HepG2 (cell line): ENCODE data around the gene LENEP. TPM values are rescaled to one million over a fixed set of nuclear protein-coding genes. Genes with fewer than 3 reads are reported as not detected.

Experiments
- AGO2 ChIP-seq: fragments of 200-400 bp; formaldehyde crosslinking; optimal IDR thresholded peaks from 2 replicates; pipeline ENCODE3; 2017; ENCODE audit warnings: mild to moderate bottlenecking, low read depth, low read length, moderate library complexity
- AHR ChIP-seq: IDR thresholded peaks from 2 replicates; pipeline ENCODE4 v1.6.1; 2018; ENCODE audit warnings: missing genetic modification reagents, missing compliant biosample characterization
- BRD4 ChIP-seq: sonication (generic); formaldehyde crosslinking; IDR thresholded peaks from 2 replicates; pipeline ENCODE4 v1.4.0; 2020; ENCODE audit warnings: missing genetic modification reagents
- CHD4 ChIP-seq: fragments of 200-600 bp; sonication (generic); IDR thresholded peaks from 2 replicates; pipeline ENCODE4 v1.7.0; 2017; ENCODE audit warnings: mild to moderate bottlenecking, low read length, borderline replicate concordance
- DMAP1 ChIP-seq: IDR thresholded peaks from 2 replicates; pipeline ENCODE4 v1.6.1; 2016
- FOSL2 ChIP-seq: sonication (generic); formaldehyde crosslinking; IDR thresholded peaks from 2 replicates; pipeline ENCODE4 v1.4.0; 2020; ENCODE audit warnings: missing genetic modification reagents
- FOXO4 ChIP-seq: sonication (generic); formaldehyde crosslinking; conservative IDR thresholded peaks from 2 replicates; pipeline ENCODE4 v1.8.1; 2023; ENCODE audit warnings: missing genetic modification reagents
- FOXP1 ChIP-seq, 2 experiments: fragments of 450-650 bp in 1 of 2; IDR thresholded peaks; 2 replicates each; pipeline ENCODE4 v1.6.1; 2017 to 2018; ENCODE audit warnings: antibody characterized with exemption in 1 of 2
- NBN ChIP-seq: fragments of 450-650 bp; conservative IDR thresholded peaks from 2 replicates; pipeline ENCODE4 v1.6.1; 2017
- NR1H2 ChIP-seq: sonication (generic); formaldehyde crosslinking; IDR thresholded peaks from 2 replicates; pipeline ENCODE4 v1.8.1; 2022; ENCODE audit warnings: low read depth, missing genetic modification reagents, borderline replicate concordance
- PCBP1 ChIP-seq: fragments of 200-400 bp; formaldehyde crosslinking; IDR thresholded peaks from 2 replicates; pipeline ENCODE4 v1.6.1; 2017; ENCODE audit warnings: mild to moderate bottlenecking, low read depth, low read length, borderline replicate concordance
- POLR2AphosphoS2 ChIP-seq: IDR thresholded peaks from 2 replicates; pipeline ENCODE4 v1.6.1; 2011; ENCODE audit warnings: low read depth, low read length, improper control_type of control experiment
- REL ChIP-seq: sonication (generic); formaldehyde crosslinking; conservative IDR thresholded peaks from 2 replicates; pipeline ENCODE4 v1.8.0; 2022; ENCODE audit warnings: mild to moderate bottlenecking, missing genetic modification reagents, moderate library complexity
- SNRNP70 ChIP-seq: fragments of 200-400 bp; formaldehyde crosslinking; IDR thresholded peaks from 2 replicates; pipeline ENCODE4 v1.6.1; 2017; ENCODE audit warnings: mild to moderate bottlenecking, low read depth, low read length, moderate library complexity
- TAF15 ChIP-seq: fragments of 200-400 bp; formaldehyde crosslinking; IDR thresholded peaks from one replicate; pipeline ENCODE4 v1.6.1; 2018; ENCODE audit warnings: mild to moderate bottlenecking, low read depth, low read length; ENCODE audit not compliant: poor library complexity, severe bottlenecking
- ZEB1 ChIP-seq: IDR thresholded peaks from 2 replicates; pipeline ENCODE4 v1.6.1; 2012; ENCODE audit warnings: mild to moderate bottlenecking, low read depth, inconsistent platforms; ENCODE audit not compliant: insufficient replicate concordance
- ZFY ChIP-seq: sonication (generic); formaldehyde crosslinking; IDR thresholded peaks from 2 replicates; pipeline ENCODE4 v1.4.0; 2020; ENCODE audit warnings: missing genetic modification reagents
- ZNF296 ChIP-seq: sonication (generic); formaldehyde crosslinking; conservative IDR thresholded peaks from 2 replicates; pipeline ENCODE4 v1.5.0; 2020; ENCODE audit warnings: mild to moderate bottlenecking, missing genetic modification reagents
- ZNF343 ChIP-seq: sonication (generic); formaldehyde crosslinking; IDR thresholded peaks from 2 replicates; pipeline ENCODE4 v1.4.0; 2020; ENCODE audit warnings: mild to moderate bottlenecking, missing genetic modification reagents
- ZNF598 ChIP-seq: sonication (generic); formaldehyde crosslinking; IDR thresholded peaks from 2 replicates; pipeline ENCODE4 v1.5.1; 2020; ENCODE audit warnings: mild to moderate bottlenecking, missing genetic modification reagents, borderline replicate concordance
- ZNF691 ChIP-seq: sonication (generic); formaldehyde crosslinking; IDR thresholded peaks from 2 replicates; pipeline ENCODE4 v1.4.0; 2020; ENCODE audit warnings: missing genetic modification reagents, low read depth, mild to moderate bottlenecking, borderline replicate concordance
- ZNF737 ChIP-seq: sonication (generic); formaldehyde crosslinking; IDR thresholded peaks from 2 replicates; pipeline ENCODE4 v1.5.0; 2020; ENCODE audit warnings: missing genetic modification reagents, mild to moderate bottlenecking, borderline replicate concordance
- ZNF747 ChIP-seq: sonication (generic); formaldehyde crosslinking; IDR thresholded peaks from 2 replicates; pipeline ENCODE4 v1.8.1; 2023; ENCODE audit warnings: missing genetic modification reagents, mild to moderate bottlenecking, borderline replicate concordance
- ZNF788 ChIP-seq: sonication (generic); formaldehyde crosslinking; IDR thresholded peaks from 2 replicates; pipeline ENCODE4 v1.5.0; 2020; ENCODE audit warnings: mild to moderate bottlenecking, missing genetic modification reagents, borderline replicate concordance
- polyA plus RNA-seq, 8 experiments: library from polyadenylated mRNA; depleted of rRNA in 3 of 8; stranded (reverse) in 7 of 8; unstranded in 1 of 8; fragments of >200 nt; fragmentation: Illumina TruSeq in 4 of 8; extraction: Trizol in 4 of 8; gene quantifications; 2 replicates each; pipeline versions ENCODE4 v1.2.1 to v1.2.3, GENCODE V29; 2011 to 2016; ENCODE audit warnings: low read depth in 4 of 8, missing spikeins in 1 of 8, mixed read lengths in 1 of 8; ENCODE audit not compliant: insufficient read depth in 1 of 8
- total RNA-seq, 5 experiments: library from RNA; depleted of rRNA; stranded (reverse); fragments of >200 nt; fragmentation: Illumina TruSeq; extraction: Trizol; gene quantifications; 2 replicates each; pipeline ENCODE4 v1.2.3, GENCODE V29; 2016; ENCODE audit warnings: low read depth in 1 of 5
- TF ChIP-seq, protein P1 (sequence below): IDR thresholded peaks from 2 replicates; pipeline ENCODE4 v1.6.1; 2016; ENCODE audit warnings: missing genetic modification reagents, missing compliant biosample characterization
- TF ChIP-seq, protein P2 (sequence below): IDR thresholded peaks from 2 replicates; pipeline ENCODE4 v1.6.1; 2016; ENCODE audit warnings: low read depth

LENEP gene
- total and polyA plus RNA-seq, 2 of the 13 experiments (the other 11 are each of a cell fraction or from before 2014, with no cell fraction given) = 0.29 TPM; not detected in 1

GRCh38 chr1:155001675-155002463 is 8.5 kb downstream of the LENEP start (continued):
- no peak for TF ChIP-seq FOXO4 (CRISPR knock-in tag)
- TF ChIP-seq ZNF296 (CRISPR knock-in tag) = no peak
- peak; percentile 52 for TF ChIP-seq ZEB1
- TF ChIP-seq FOSL2 (CRISPR knock-in tag) = no peak
- TF ChIP-seq ZFY = 0 out of 2 replicates have a peak, but pooled peaks have one; percentile 3
- TF ChIP-seq ZNF343 = no peak
- no peak for TF ChIP-seq ZNF747 (CRISPR knock-in tag)
- TF ChIP-seq ZNF737 (CRISPR knock-in tag) = 0 out of 2 replicates have a peak, but pooled peaks have one; percentile 79
- TF ChIP-seq CHD4 = 0 out of 2 replicates have a peak, but pooled peaks have one; percentile 36
- TF ChIP-seq ZNF691 (CRISPR knock-in tag) = 0 out of 2 replicates have a peak, but pooled peaks have one; percentile 14
- TF ChIP-seq, protein P1, sequence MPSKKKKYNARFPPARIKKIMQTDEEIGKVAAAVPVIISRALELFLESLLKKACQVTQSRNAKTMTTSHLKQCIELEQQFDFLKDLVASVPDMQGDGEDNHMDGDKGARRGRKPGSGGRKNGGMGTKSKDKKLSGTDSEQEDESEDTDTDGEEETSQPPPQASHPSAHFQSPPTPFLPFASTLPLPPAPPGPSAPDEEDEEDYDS (CRISPR knock-in tag) = peak; percentile 86
- TF ChIP-seq BRD4 = peak; percentile 68; the same call in 1 of the 2 replicates
- no peak for TF ChIP-seq FOXP1 (IDR thresholded peaks at IDR 0.05)
- TF ChIP-seq FOXP1 (CRISPR knock-in tag; IDR thresholded peaks at IDR 0.05) = no peak
- no peak for TF ChIP-seq ZNF788
- peak; percentile 57 for TF ChIP-seq TAF15
- TF ChIP-seq AHR (CRISPR knock-in tag) = no peak
- no peak for TF ChIP-seq NBN
- no peak; the same call in 1 of the 2 replicates for TF ChIP-seq ZNF598
- no peak for TF ChIP-seq REL (CRISPR knock-in tag)
- TF ChIP-seq POLR2AphosphoS2 = peak; percentile 54; the same call in 1 of the 2 replicates
- TF ChIP-seq SNRNP70 = no peak
- TF ChIP-seq DMAP1 = no peak
- 0 out of 2 replicates have a peak, but pooled peaks have one; percentile 41 for TF ChIP-seq PCBP1
- TF ChIP-seq AGO2 = no peak
- TF ChIP-seq, protein P2, sequence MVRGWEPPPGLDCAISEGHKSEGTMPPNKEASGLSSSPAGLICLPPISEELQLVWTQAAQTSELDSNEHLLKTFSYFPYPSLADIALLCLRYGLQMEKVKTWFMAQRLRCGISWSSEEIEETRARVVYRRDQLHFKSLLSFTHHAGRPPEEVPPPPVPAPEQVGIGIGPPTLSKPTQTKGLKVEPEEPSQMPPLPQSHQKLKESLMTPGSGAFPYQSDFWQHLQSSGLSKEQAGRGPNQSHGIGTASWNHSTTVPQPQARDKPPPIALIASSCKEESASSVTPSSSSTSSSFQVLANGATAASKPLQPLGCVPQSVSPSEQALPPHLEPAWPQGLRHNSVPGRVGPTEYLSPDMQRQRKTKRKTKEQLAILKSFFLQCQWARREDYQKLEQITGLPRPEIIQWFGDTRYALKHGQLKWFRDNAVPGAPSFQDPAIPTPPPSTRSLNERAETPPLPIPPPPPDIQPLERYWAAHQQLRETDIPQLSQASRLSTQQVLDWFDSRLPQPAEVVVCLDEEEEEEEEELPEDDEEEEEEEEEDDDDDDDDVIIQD (CRISPR knock-in tag) = no peak
- TF ChIP-seq NR1H2 = no peak
